Stimulated activated CD8-positive, alpha-beta memory T cell treated with anti-CD3 and anti-CD28 coated beads, Interleukin-2, amount 100 ng/mL, for 48 hours (primary cell): Measurements from ENCODE around the gene ANGPT4.

ENCODE experiments used
- DNase-seq, 2 donors: peaks; one replicate each; pipeline ENCODE4 v3.0.0-alpha.2; 2020; ENCODE audit warnings: low read depth in 2 of 2

ANGPT4 gene

GRCh38 chr20:940926-941325 lies 24.8 kb upstream of the ANGPT4 start:
- no peak for DNase-seq

GRCh38 chr20:939606-940005 lies 23.5 kb upstream of the ANGPT4 start:
- DNase-seq: no peak

- DNase-seq: no peak
Observed at GRCh38 chr20:934186-934840, 18.2 kb upstream of the ANGPT4 start.

- DNase-seq: no peak
Observed at GRCh38 chr20:933029-933428, 16.9 kb upstream of the ANGPT4 start.

GRCh38 chr20:931401-931800 lies 15.3 kb upstream of the ANGPT4 start:
- DNase-seq: no peak

- DNase-seq: no peak
Observed at GRCh38 chr20:926670-927069, 10.5 kb upstream of the ANGPT4 start.

- DNase-seq: no peak
Observed at GRCh38 chr20:925516-925915, 9.4 kb upstream of the ANGPT4 start.

GRCh38 chr20:924639-925038 lies 8.5 kb upstream of the ANGPT4 start:
- DNase-seq: no peak

GRCh38 chr20:922781-923180 lies 6.6 kb upstream of the ANGPT4 start:
- DNase-seq: no peak

GRCh38 chr20:921068-921467 lies 4.9 kb upstream of the ANGPT4 start:
- no peak for DNase-seq

- DNase-seq: no peak
Observed at GRCh38 chr20:920311-920710, 4.2 kb upstream of the ANGPT4 start.

- no peak for DNase-seq
Observed at GRCh38 chr20:919491-919916, 3.4 kb upstream of the ANGPT4 start.

- no peak for DNase-seq
Observed at GRCh38 chr20:917416-917815, 1.3 kb upstream of the ANGPT4 start.

GRCh38 chr20:916825-917224 lies 691 bp upstream of the ANGPT4 start:
- DNase-seq: no peak

GRCh38 chr20:914727-915498 lies 1.2 kb downstream of the ANGPT4 start:
- no peak for DNase-seq

- no peak for DNase-seq
Observed at GRCh38 chr20:913306-913849, 2.8 kb downstream of the ANGPT4 start.

- DNase-seq: no peak
Observed at GRCh38 chr20:911882-912600, 4.1 kb downstream of the ANGPT4 start.

GRCh38 chr20:910870-911770 lies 5.0 kb downstream of the ANGPT4 start:
- no peak for DNase-seq

- no peak for DNase-seq
Observed at GRCh38 chr20:910132-910869, 5.8 kb downstream of the ANGPT4 start.

GRCh38 chr20:909641-910040 lies 6.5 kb downstream of the ANGPT4 start:
- no peak for DNase-seq
